Left renal pelvis (tissue), 4 donors: ENCODE results near the gene DOCK1. TPM values are rescaled to one million over a fixed set of nuclear protein-coding genes. Genes with fewer than 3 reads are reported as not detected.

Experiments
- DNase-seq, 4 donors: peaks; one replicate each; pipeline ENCODE4 v3.0.0-alpha.2; 2013; ENCODE audit warnings: low read depth in 4 of 4, low spot score in 3 of 4
- polyA plus RNA-seq, 4 donors: library from polyadenylated mRNA; unstranded; fragments of 120-200 nt; gene quantifications; one replicate each; pipeline ENCODE4 v1.2.1, GENCODE V29; 2013; ENCODE audit not compliant: insufficient read length in 4 of 4

DOCK1 gene
- polyA plus RNA-seq, 4 donors = 62.7 to 68.3 (median 66.4) TPM

DNA sequence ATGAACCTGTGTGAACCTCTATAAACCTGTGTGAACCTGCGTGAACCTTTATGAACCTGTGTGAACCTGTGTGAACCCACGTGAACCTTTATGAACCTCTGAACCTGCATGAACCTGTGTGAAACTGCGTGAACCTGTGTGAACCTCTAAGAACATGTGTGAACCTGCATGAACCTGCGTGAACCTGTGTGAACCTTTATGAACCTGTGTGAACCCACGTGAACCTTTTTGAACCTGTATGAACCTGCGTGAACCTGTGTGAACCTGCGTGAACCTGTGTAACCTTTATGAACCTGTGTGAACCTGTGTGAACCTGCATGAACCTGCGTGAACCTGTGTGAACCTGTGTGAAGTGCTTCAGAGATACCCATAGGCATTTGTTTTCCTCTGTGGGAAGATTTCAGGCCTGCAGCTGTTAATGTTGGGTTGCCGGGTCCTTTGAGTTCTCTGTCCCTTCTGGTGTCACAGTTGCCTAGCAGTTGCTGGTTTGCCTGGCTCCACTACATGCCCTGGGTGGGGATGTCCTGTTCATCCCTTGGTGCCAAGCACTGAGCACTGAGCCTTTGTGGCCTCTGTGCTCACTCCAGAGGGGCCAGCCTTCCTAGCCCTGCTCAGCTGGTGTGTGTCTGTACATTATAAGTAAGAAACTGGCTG is 97.9 kb downstream of the DOCK1 start:
- DNase-seq = no peak

DNA sequence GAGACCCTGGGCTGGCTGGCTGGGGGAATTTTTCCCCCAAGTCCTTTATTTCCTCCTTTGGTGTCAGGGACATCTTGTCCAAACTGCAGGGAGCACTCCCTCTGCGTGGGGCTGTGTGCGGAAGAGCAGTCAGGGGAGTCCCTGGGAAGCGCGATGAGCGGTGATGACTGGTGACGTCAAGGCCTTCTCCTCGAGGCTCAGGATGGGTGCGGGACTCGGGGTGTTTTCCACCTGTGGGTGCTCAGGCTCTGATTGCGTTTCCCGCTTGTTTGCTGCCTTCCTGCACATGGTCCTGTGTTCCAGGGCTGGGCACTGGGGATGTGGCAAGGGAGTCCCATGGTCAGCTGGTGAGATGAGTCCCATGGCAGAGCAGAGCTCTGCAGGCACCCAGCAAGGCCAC is 101.2 kb downstream of the DOCK1 start:
- no peak for DNase-seq

DNA sequence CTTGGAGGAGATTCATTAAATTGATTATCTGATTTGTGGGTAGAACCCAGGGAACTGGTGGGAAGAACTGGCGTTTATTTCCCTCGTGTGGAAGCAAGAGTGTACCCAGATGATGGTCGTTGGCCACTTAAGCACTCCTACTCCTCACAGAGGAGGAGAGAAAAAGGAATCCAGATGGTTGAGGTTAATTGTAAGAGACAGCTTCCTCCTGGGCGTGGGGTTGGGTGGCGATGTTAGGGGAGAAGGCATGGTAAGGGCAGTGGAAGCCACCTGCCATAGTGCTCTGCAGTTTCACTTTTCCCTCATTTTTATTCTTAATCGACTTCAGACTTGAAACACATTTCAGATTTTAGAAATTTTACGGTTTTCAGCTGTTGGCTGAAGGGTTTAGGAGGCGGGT is 104.1 kb downstream of the DOCK1 start:
- DNase-seq = no peak

DNA sequence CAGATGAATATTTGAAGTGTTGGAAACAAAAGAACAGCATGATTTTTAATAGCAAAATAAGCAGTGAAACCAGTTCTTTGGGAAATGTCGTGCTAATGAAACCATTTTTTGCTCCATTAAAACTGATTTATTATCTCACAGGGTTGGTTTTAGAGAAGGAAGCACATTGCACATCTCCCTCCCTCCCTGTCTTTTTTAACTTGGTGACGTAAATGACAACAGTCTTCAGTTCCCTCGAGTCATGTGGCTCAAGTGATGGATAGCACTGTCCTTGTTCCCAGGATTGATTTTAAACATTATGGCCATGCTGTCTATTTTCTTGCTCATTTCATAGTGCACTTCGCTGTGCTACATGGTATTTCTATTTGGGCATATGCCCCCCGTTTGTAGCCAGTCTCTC is 105.9 kb downstream of the DOCK1 start:
- no peak for DNase-seq

DNA sequence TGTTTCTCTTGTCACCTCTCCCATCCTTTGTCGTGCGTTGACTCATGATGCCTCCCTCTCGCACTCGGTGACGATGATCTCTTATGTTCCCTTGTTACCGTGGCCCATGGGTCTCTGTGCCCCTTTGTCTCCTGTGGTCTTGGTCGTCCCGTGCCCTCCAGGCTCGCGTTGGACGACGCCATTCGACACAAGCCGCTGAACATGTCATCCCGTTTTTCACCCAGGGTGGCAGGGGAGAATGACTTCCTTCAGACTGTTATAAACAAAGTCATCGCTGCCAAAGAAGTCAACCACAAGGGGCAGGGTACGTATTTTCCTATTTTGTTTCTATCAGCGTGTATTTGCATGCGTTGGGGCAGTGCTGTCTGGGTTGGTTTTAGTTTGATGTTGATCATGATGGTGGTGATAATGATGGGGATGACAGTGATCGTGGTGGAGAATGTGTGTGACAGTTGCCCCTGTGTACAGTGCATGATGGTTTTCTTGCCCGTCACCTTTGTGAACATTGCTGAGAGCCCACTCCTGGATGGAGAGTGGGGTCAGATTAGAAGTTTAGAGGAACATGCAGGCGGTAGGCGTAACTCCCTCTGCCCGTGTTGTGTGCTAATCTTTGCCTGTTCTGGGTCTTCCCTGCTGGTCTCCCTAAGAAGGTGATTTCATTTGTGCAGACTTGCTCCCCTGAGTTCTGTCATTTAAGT is 107.0 kb downstream of the DOCK1 start:
- no peak for DNase-seq

DNA sequence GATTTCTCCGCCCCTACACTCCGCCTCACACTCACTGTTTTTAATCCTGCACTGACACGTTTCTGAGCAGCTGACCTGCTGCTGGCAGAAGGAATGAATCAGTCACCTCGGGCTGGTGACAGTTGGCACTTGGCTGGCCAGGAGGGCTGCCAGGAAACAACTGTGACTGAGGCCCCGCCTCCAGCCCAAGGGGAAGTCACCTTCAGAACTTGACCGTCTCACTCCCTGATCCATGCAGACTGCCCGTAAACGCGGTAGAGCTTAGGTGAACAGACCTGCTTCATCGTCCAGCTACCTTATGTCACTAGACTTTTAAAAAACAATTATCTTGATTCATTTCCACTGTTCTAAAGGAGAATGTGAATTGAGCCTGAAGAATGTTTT is 107.5 kb downstream of the DOCK1 start:
- DNase-seq = peak in 2 of 4 donors; percentile 31 to 32

DNA sequence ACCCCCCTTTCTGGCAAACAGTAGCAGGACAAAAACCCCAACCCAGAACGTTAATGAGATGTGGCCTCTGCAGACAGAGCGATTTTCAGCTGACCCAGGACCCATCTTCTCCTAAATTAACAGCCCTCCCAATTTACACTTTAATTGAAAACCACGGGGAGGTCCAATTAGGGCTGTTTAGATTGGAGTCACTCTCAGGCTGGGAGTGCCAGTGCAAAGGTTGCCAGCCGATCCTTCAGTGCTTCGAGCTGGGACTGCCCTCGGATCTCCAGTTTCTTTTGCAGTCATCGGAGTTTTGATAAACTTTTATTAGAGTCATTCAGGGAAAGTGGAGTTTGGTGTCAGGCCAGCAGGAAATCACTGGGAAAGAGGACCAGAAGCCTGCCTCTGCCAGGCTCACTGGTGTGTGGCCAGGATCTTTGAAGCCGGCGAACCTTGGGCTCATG is 108.0 kb downstream of the DOCK1 start:
- DNase-seq = peak in 1 of 4 donors; percentile 16

DNA sequence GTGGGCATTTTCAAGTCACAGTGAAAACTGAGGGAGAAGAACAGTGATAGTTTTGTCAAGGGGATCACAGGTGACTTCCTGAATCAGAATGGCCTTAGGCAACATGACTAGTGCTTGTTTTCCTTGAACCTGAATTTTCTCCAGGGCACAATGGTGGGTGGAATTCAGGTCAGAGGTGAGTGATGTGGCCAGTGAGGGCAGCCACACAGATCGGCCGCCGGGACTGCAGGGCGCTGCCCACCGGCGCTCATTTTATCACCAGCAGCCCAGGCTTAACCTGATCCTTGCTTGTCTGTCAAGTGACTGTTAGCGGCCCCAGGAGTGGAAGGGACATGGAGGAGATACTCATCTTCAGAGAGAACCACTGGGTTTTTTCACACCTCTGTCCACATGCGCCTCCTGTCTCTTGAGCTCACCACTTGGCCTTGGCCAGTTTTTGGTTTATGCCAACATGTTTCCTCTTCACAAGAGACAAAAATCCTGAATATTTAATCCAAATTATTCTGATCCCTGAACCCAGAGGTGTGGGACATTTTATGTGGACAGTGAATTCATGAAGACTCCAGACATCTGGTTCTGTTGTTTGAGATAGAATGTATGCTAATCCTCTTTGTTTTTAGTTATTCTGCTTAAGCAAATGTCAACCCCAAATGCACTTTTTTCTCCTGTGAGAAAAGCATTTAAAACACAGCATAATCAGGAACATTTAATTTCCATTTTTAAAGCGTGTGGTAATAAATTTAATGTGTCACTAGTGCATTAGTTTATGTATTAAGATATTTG is 108.7 kb downstream of the DOCK1 start:
- DNase-seq = no peak

DNA sequence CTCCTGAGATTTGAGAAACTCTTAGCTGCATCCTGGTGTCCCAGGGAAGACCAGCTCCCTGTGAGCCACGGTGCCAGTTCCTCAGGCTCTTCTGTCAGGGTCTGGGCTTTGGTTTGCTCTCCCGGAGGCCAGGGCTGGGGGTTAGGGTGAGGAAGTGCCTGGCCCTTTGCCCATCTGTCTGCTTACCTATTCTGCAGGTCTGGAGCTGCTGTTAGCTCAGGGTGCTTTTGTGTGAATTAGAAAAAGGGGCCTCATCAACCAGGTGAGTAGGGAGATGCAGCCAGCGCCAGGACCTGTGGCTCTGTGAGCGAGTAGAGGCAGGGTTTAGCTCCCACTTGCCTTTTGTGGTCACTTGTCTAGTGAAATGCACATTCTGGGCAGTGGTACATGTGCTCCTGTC is 109.4 kb downstream of the DOCK1 start:
- DNase-seq = no peak

DNA sequence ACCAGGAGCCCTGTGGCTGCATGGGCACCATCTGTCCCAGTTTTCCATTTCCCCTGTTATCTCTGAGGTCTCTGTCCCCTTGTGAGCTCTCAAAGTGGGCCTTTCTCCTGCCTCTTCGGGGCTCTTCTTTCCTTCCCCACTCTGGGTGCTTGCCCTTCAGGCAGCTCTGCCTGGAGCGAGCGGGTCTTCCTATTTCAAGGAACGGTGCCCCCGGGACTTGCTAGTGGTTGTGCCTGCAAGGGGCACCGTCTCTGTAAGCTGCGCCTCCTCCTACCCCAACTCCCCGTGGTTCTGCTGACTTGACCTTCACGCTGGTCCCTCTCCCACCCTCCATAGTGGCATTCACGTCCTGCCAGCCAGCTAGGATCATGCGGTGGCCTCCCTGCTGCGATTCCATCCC is 110.1 kb downstream of the DOCK1 start:
- no peak for DNase-seq

DNA sequence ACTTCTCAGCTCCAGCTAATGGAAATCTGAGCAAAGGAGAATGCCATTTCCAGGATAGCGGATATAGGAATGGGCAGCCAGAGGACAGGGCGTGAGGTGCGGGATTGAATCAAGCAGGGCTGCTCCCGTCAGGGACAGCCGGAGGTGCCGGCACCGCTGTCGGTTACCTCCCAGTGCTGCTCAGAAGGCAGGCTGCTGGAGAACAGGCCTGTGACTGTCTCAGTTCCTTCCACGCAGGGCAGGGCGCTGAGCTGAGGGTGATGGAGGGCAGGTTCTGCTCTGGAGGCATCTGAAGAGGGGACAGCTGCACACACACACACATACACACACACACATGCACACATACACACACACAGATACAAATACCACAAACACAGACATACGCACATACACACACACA is 111.1 kb downstream of the DOCK1 start:
- no peak for DNase-seq

DNA sequence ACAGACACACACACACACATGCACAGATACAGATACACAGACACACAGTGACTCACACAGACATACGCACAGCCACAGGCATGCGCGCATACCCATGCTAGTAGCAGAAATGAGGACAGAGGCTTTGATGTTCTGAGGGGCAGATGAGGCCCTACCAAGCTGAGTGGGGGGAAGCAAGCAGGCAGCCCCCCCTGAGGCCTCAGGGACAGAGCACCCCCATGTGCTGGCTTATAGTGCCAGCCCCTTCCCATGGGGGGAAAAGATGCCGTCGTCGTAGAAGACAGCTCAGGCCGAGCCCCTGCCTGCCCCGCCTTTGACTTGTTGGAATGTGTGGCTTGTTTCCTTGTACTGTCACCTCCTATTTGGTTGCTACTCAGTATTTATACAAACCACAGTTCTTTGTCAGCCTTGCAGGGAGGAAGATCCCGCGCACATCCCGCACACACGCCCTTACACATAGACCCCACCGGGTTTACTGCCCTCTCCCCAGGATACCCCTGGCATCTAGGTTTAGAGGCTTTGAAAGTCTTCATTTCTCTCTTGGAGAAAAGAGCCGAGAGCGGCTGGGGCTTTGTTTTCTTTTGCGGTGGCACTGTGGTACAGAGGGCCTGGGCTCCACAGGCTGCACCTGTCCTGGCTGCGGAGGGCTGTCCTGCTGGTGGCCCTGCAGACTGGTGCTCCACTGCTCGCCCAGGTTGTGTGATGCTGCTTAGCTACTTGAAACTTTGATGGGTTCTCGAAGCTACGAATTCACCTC is 112.5 kb downstream of the DOCK1 start:
- DNase-seq = no peak

DNA sequence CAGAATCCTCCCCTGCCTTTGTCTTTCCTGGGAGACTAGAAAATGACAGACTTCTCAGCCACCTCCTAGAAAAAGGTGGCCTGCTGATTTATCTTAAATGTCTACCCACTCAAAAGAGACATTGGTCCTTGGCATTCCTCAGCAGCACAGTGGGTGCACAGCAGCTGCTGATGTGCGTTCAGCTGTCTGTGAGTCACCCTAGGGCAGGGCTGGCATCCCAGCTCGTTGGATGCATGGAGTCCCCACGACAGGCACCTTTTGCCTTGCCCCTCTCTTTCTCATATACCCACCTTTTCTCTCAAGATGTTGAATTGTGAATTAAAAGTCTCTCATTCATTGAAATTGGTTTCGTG is 113.0 kb downstream of the DOCK1 start:
- no peak for DNase-seq

DNA sequence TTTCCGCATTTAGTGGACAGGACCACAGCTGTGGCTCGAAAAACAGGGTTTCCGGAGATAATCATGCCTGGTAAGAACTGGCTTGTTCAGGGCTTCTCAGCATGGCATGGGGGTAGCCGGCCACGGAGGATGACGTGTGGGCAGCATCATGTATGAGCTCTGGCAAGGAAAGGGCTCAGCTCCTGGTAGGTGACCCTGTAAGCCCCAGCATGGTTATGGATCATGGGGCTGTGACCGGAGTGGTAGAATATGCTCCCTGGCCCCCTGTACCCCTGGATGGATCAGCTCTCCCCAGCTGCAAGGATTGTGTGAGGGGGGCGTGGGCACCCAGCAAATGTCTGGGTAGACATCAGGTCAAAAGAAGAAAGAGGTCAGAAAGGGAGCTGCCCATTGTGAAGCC is 113.5 kb downstream of the DOCK1 start:
- no peak for DNase-seq

DNA sequence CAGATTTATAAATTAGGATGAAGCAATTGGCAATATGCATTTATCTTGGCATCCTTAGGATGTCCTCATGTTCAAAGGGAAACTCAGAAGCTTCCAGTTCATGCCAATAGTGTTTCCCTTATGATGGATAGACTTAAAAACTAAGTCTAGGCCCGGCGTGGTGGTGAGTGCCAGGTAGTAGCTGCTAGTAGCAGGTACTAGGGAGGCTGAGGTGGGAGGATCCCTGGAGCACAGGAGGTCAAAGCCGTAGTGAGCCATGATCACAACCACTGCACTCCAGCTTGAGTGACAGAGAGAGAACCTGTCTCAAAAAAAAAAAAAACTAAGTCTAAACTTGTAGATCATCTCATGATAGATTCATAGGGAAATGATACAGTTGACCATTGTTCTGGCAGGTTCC is 115.0 kb downstream of the DOCK1 start:
- DNase-seq = no peak

DNA sequence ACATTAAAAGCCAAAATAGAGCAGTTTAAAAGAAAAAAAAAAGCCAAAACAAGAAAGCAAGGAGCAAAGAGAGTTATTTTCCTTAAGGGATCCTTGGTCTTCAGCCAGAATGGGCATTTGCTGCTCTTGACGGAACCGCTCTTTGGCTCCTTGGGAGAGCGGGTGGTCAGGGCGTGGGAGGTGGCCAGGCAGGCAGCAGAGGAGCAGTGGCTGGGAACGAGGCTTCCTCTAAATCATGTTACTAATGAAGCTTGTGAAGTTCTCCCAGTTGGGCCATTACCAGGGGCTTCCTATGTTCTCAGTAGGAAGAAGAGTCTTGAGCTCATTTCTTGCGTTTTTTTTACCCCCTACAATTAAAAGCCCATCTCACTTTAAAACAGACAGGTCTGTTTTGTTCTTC is 116.6 kb downstream of the DOCK1 start:
- no peak for DNase-seq

DNA sequence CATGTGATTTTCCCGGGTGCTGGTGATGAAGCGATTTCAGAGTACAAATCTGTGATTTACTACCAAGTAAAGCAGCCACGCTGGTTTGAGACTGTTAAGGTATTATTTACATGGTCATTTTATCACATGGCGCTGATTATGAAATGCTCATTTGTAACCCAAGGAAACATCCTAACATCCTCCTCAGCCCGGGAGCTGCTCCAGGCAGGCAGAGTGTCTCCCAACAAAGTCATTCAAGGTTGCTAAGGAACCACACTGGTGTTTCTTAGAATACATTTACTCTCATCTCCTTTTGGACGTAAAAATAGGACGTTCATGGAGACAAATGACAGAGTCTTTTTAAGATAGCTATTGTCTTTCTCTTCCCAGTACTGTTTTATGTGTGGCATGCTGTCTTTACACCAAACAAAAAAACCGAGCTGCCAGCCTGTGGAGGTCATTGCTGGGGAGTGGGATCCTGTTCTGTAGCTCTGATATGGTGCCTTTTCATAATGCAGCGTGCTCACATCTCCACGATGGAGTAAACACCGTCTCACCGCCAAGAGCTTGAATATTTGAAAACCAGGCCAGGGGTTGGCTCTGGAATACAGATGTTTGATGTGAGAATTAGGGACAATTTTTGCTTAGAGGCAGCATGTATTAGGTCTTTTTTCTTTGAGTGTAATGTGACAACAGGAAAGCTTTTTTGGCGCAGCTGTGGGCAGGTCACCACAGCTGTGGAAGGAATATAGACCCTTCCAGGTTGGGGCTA is 119.6 kb downstream of the DOCK1 start:
- no peak for DNase-seq

DNA sequence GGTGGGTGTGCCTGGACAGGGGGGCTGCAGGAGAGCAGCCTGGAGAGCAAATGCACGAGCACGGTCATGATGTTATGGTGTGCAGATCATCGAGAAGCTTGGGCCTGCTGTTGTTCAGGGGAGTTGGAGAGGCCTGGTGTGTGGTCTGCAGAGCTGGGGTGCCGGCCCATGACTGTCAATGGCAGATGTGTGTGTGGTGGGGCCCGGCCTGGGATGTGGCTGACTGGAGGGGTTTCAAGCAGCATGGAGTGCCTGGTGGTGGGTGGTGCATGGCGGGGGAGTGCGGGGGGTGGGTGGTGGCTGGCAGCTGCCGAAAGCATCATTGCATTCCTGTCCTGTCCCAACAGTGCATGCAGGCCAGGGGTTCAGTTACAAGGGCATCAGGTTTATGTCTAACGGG is 122.6 kb downstream of the DOCK1 start:
- DNase-seq = no peak

DNA sequence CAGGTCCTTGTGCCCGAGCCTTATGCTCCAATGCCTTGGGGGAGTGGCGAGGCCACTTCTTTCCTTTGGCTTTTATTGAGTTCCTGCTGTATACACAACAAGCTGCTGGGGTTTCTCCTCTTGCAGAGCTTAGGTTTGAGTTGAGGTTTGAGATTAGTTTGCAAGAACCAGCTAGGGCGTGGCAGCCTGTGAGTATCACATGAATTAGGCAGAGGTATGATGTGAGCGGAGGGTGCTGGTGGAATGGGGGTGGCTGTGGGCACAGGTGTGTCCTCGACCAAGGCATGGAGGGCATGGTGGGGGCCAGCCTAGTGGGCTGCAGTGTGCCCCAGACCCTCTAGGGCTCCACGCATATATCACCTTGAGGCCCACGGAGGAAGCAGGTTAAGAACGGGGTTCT is 123.3 kb downstream of the DOCK1 start:
- no peak for DNase-seq

DNA sequence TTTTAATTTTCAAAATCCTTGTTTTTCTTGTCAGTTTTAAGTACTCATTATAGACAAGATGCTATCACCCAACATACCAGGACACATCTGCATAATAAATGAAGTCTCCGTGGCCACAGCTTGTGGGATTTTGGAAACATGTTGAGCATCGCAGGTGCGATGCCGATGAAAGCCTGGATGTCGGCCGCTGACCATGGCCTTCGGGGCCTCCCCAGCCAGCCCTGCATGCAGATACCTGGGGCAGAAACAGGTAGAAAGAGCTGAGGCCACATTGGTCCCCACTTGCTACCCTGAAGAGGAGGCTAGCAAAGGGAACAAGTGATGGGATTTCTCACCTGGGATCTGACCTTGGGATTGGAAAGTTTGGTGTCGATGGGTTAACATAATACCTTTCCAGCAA is 123.8 kb downstream of the DOCK1 start:
- no peak for DNase-seq
